Measurements from ENCODE around the gene FRMD5. TPM values are rescaled to one million over a fixed set of nuclear protein-coding genes. Genes with fewer than 3 reads are reported as not detected.
"Not testable (repeated sequence)": the region's sequence is repeated elsewhere in the genome, so short reads cannot be mapped to it uniquely, and the experiment has no call there.

The FRMD5 gene
- not detected in 2 replicates for total RNA-seq (2014; rRNA removed; shearing (Covaris generic))
- 0.08 TPM in 1 of 2 replicates, not detected in the other for polyA plus RNA-seq (2014; cell fraction: nucleus; rRNA removed)

DNA sequence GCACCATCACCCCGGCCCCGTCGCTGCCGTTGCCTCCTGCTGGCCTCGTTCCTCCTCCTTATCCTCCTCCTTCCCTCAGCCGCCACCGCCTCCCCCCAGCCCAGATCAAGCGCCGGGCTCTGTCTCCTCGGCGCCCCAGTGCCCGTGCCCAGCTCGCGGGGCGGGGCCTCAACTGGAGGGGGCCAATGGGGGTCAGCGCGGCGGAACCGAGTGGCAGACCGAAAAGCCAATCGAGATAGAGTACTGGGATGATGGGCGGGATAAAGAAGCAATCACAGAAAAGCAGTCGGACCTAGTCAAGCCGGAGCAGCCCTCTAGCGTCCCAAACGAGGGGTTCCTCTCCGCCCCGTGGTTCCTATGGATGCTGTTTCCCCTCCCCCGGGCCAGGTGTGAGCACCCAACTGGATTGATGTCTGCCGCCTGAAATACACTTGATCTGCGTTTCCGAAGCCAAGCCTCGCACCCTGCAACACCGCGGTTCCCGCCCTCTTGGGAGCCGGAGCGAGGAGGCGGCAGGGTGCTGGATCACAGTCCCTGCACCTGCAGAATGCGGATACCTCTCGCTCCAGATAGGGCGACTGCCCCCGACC, at the start of gene FRMD5:
Gene FRMD5, minus strand, starts transcription at position 121 of the 590 bp plus-strand sequence.
- peak; percentile 86 for DNase-seq (ENCODE audit: extremely low read depth, low read depth)

DNA sequence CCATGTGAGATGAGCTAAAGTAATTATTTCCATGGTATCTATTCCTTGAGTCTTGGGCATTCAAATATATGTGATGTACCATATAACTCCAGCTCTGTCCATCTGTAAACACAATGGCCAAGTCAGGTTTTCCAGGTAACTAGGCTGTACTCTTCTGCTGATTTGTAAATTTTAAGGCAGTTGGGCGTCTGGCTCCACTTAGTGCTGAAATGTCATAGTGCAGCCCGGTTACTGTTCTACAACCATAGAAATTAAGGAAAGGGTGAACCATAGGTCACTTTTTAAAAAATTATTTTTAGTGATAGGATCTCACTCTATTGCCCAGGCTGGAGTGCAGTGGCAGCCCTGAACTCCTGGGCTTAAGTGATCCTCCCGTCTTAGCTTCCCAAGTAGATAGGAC, 48.8 kb upstream of the FRMD5 start:
- no peak for DNase-seq (ENCODE audit: extremely low read depth, low read depth)

DNA sequence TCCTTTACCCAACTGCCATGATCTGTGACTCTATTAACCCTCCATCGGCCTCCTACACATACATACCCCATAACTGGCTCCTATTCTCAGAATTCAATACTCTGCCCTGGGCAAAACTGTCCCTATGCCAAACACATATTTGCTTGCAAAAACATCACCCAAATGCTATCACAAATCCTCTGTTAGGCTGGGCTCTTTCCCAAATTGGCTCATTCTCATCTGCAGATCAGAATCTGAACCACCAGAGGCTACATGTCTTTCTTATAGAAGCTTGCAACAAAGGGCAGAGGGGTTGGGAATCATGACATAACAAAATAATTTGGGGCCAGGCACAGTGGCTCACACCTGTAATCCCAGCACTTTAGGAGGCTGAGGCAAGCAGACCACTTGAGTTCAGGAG, 48.1 kb upstream of the FRMD5 start:
- DNase-seq (ENCODE audit: extremely low read depth, low read depth), result no peak

DNA sequence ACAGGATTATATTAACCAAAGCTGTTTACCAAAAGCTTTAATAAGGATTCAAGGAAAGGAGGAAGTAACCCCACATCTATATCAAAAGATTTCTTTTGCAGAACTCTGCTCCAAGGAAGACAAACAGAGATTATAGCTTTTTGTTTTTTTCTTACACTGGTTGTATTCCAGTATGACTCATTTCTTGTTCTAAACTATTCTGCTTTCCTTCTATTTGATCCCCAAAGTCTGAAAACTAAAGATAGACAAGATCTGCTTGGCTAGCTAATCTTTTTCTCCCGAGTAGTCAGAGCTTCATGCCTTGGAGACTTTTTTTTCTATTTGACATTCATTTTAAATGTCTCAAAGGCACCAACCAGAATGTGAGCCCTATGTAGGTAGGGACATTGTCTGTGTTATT, 36.8 kb upstream of the FRMD5 start:
- no peak for DNase-seq (ENCODE audit: extremely low read depth, low read depth)

DNA sequence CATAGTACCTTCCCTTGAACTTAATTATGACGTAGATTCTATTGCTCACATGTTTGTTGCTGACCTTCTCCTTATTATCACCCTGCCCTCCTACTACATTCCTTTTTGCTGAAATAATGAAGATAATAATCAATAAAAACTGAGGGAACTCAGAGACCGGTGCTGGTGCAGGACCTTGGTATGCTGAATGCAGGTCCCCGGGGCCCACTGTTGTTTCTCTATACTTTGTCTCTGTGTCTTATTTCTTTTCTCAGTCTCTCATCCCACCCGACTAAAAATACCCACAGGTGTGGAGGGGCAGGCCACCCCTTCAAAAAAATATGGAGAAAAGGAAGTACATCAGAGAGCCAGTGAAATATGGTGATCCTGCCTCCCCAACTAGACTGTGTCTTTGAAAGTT, 34.2 kb upstream of the FRMD5 start:
- not testable (repeated sequence) for DNase-seq (ENCODE audit: extremely low read depth, low read depth)

DNA sequence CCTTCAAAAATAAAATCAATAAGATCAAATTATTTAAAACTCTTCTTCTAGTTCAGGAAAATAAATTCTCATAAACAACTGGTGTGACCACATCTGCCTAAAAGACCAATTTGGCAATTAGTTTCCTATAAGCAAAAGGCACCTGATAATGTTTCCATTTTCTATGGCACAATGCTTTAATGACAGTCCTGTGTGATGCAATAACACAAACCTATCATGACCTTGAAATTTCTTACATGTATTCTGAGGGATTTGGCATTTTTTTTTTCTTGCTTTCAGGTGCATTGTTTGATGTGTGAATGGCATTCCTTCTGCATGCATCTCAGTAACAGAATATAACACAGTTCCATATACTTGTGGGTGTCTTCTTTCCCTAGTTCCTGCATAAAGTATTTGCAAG, 32.5 kb upstream of the FRMD5 start:
- no peak for DNase-seq (ENCODE audit: extremely low read depth, low read depth)

DNA sequence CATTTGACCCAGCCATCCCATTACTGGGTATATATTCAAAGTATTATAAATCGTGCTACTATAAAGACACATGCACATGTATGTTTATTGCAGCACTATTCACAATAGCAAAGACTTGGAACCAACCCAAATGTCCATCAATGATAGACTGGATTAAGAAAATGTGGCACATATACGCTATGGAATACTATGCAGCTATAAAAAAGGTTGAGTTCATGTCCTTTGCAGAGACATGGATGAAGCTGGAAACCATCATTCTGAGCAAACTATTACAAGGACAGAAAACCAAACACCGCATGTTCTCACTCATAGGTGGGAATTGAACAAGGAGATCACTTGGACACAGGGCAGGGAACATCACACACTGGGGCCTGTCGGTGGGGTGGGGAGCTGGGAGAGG, 31.9 kb upstream of the FRMD5 start:
- DNase-seq (ENCODE audit: extremely low read depth, low read depth), result not testable (repeated sequence)

DNA sequence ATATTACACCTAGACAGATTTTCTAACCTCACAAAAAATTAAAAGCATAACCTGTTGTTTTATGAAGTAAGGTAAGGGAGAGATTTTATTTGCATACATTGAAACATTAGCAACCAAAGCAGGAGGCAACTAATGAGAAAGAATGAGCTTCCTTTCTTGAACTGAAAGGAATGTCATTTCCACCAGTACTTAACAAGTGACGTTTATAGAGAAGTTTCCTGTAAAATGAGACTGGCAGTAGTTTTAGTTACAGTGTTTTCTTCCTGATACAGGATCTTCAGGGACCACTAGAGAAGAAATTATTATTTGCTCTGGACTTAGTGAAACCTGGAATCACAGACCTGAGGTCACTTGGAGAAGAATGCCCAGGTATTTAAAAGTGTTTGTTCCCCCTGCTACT, 27.4 kb upstream of the FRMD5 start:
- DNase-seq (ENCODE audit: extremely low read depth, low read depth), result no peak

DNA sequence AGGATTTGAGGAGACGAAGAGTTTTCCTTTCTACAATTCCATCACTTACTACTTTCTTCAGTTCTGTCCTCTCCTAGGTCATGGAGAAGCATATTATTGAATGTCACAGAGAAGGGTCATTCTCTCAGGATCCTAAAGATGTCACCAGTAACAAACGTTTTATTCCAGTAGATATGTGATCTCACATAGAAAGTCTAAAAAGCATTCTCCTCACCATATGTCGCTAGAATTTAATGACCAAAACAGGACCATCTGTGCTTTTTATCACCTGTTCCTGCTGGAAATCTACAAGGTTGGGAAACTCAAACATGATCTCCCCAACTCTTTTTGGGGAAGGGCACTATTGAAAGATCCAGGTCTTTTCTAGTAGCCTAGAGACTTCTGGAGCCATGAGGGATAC, 24.0 kb upstream of the FRMD5 start:
- DNase-seq (ENCODE audit: extremely low read depth, low read depth), result no peak

DNA sequence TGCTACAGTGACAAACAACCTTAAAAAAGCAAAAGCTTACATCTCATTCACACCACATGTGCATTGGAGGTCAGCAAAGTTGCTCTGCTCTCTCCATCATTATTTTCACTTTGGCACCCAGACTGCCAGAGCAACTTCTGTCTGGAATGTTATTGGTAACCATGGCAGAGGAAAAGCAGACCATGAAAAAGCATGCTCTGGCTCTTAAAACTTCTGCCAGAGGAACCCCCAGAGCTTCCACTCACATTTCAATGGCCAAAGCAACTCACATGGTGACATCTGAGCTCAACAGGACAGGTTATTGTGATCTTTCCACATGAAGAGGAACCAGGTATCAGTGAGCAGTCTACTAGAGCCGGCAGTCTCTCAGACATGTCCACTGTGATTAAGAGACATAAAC, 21.9 kb upstream of the FRMD5 start:
- DNase-seq (ENCODE audit: extremely low read depth, low read depth), result no peak

DNA sequence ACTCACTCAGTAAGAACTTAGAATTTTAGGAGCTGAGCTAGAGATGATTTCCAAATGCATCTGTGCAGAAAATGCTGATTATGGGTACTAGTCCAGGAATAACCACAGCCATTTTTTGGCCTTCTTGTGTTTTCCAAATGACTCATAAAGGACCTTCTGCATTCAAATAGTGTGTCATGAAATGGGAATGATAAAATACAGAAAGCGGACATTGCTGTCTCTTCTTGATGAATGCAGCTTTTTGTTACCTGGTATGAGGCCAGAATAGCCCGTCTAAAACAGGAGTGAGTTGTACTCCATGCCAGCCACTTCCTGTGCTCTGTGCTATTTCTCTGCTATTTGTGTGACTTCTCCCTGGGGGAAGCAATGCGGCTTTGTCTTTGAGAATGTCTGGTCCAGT, 20.5 kb upstream of the FRMD5 start:
- no peak for DNase-seq (ENCODE audit: extremely low read depth, low read depth)

DNA sequence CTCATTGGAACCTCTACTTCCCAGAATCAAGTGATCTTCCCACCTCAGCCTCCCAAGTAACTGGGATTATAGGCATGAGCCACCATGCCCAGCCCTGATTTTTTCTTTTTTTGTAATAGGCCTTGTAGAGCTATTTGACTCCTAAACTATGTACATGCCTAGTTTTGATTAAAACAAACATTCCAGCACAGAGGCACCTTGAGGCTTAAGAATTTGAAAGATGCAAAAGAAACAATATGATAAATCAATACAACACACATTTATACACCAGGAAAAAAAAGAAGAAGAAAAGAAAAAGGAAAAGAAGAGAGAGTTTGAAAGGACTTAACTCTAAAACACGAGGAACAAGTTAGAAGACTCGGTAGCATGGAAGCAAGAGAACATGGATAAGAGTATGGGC, 13.9 kb upstream of the FRMD5 start:
- DNase-seq (ENCODE audit: extremely low read depth, low read depth), result no peak

DNA sequence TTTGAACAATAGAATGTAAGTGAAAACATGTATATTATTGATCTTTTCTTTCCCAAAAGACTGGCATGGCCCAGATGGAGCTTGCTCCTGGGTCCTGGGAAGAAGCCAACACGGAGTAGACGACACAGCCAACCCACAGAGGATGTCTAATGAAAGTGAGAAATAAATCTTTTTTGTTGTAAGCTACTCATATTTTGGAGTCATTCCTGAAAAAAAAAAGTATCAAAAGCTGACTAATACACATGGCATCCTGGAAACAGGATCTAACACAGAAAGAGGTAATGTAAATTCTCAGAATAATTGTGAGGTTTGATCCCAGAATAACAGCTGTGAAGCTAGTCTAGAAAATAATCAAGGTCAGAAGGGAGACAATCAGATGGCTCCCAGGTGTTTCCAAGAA, 12.6 kb upstream of the FRMD5 start:
- no peak for DNase-seq (ENCODE audit: extremely low read depth, low read depth)

DNA sequence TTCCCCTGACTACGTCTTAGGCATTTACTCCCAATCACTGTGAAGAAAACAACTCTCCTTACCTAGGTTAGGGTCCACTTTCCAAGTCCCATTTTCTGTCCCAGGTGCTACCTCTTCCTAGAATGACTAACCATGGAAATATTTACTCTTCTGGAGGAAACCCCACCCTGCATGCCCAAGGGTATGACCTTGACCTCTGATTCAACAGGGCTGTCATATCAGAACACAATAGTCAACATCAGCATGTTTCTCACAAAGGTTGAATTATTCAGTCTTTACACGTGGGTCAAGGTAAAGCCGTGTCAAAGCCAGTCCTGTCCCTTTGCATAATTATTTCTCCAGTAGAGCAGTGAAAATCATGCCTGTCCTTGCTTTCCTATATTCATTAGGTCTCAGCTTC, 4.3 kb upstream of the FRMD5 start:
- no peak for DNase-seq (ENCODE audit: extremely low read depth, low read depth)

DNA sequence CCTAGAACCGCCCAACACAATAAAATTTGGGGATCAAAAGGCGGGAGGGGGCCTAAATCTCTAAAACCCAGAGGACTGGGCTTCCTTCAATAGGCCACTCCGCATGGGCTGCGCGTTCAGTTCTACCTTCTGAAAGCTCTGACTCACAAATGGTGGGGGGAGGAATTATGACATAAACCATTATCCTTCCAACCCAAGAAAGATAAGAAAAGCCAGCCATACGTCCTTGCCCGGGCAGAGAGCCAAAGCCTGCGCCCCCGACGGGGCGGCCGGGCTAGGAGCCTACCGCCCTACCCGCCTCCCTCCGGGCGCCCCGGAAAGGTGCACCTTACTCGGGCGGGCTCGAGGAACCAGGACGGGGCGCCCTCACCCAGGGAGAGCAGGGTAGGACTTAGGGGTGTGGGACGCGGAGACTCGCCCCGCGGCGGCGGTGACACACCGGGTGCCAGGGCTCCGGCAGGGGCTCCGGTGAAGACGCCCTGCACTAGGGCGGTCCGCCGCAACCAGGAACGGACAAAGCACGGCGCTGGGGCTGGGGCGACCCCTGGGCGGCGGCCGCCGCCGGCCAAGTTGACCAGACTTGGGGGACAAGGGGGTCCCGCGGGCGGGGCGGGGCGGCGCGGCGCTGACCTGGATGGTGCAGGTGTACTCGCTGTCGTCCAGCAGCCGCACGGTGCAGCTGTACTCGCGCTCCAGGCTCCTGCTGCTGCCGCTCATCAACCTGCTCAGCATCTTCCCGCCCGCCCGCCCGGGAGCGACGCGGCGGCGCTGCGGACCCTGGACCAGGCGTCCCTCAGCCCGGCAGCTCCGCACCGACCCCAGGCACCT, 534 bp downstream of the FRMD5 start:
- DNase-seq (ENCODE audit: extremely low read depth, low read depth), result no peak

DNA sequence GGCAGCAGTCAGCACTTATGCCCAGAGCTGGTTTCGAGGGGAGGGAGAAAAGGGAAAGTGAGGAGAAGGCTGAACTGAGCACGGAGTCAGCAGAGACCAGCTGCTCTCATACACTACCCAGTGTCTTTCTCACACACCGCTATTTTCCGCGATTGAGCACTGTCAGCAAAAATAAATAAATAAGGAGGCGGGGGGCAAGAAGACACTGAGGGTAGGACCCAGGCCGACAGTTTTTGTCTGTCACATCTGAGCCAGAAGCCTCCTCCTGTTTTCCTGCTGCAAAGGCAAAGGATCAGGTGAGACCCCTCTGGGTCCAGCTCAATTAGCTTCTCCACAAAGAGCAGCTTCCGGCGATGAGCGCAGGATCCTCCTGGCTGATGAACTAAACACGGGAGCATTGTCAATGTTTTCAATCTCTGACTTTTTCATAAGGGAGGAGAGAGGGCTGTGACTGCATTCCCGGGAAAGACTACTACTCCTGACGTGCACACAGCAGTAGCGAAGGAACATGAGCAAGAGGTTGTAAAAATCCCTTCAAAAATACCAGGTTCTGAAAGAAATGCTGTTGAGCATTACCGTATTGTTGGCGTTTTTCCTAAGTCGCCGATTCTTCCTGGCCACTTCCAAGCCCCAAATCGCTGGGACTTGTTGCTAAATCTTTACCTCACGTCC, 1.3 kb downstream of the FRMD5 start:
- no peak for DNase-seq (ENCODE audit: extremely low read depth, low read depth)

DNA sequence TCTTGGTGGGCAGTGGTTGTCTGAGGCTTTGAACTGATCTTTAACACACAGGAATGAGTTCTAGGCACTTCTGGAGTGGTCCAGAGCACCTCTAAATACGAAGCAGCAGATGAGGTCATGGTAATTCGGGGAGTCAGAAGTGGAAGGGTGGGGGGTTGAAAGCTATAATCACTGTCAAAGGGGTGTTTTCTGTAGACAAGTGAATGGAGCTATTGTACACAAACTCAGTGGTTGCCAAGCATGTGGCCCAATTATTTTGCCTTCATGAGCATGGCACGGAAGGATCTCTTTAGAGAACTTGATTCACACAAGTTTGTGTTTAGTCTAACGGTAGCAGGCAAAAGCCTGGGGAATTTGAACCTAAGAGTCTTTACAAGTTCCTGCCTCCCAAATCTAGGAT, 6.3 kb downstream of the FRMD5 start:
- DNase-seq (ENCODE audit: extremely low read depth, low read depth), result no peak

DNA sequence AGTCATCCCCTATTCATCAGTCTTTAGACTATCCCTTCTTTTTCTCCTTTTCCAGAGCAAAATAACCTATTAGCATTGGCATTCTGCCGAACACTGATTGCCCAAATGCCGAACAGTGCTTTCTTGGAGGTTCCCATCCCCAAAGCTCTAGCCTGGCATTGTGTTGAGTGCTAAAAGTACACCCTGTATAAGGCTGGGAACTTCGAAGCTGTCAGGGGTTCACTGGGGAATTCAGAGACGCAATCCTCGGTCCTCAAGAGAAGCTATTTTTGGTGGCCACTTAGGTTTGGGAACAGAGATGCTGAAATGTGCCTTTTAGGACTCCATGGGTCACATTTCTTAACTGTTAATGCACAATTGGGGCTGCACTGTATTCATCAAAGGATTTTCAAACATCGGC, 8.4 kb downstream of the FRMD5 start:
- DNase-seq (ENCODE audit: extremely low read depth, low read depth), result no peak

DNA sequence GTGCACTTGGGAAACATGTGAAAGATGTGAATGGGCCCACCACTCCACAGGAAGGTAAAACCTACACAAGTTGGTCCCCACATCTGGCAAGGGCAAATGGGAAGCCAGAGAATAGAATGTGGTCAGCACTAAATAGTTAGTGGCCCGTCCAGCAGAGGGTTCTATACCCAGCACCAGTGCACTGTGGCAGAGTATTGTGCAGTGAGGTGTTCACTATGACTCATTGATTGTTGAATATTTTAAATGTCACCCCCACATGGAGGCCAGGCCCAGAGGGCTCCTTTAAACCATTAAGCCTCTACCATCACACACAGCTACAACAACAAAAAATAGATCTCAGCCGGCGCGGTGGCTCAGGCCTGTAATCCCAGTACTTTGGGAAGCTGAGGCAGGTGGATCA, 11.7 kb downstream of the FRMD5 start:
- DNase-seq (ENCODE audit: extremely low read depth, low read depth), result no peak

DNA sequence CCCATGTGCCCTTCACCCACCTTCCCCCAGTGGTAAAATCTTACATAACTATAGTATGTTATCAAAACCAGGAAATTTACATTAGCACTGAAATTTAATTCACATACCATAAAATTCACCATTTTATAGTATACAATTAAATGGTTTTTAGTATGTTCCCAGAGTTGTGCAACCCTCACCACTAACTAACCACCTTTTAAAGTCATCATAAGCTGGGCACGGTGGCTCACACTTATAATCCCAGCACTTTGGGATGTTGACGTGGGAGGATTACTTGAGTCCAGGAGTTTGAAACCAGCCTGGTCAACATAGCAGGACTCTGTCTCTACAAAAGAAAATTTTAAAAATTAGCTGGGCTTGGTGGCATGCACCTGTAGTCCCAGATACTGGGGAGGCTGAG, 13.7 kb downstream of the FRMD5 start:
- DNase-seq (ENCODE audit: extremely low read depth, low read depth), result no peak

DNA sequence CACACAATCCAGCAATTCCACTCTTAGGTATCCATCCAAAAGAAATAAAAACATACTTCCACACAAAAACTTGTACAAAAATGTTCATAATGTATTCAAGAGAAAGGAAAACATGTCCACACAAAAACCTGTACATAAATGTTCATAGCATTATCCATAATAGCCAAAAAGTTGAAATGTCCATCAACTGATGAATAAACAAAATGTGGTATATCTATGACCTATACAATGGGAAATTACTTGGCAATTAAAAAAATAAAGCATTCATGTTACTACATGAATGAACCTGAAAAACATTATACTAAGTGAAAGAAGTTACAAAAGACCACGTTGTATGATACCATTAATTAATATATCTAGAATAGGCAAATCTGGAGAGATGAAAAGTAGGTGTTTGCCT, 17.9 kb downstream of the FRMD5 start:
- DNase-seq (ENCODE audit: extremely low read depth, low read depth), result no peak

DNA sequence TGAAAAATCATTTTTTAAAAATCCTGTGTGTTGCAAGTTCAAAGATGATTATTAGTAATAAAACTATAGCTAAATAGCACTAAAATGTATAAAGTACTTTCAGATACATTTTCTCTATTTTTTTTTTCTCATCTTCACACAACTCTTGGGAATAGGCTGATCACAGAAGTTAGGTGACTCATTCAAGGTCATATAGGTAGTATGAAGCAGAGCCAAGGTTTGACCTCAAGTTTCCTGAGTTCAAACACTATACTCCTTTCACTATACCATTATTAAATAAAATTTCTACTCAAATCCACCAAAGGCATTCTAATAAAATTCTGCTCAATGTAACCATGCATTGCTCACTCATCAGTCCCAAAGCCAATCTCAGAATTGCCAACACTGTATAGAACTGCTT, 21.3 kb downstream of the FRMD5 start:
- DNase-seq (ENCODE audit: extremely low read depth, low read depth), result no peak
